H1 (cell line): Measurements from ENCODE around the gene CD244. TPM values are rescaled to one million over a fixed set of nuclear protein-coding genes. Genes with fewer than 3 reads are reported as not detected.
"Not testable (repeated sequence)": the region's sequence is repeated elsewhere in the genome, so short reads cannot be mapped to it uniquely, and the experiment has no call there.

Source experiments
- CTCF ChIA-PET: fragments of 300-600 bp; sonication (Branson Sonifier 250); formaldehyde crosslinking; loops from one replicate; lab custom pipeline; 2021; ENCODE audit not compliant: partially characterized antibody; lab: Charles Lee
- POLR2A ChIA-PET: fragments of 300-600 bp; sonication (Branson Sonifier 250); formaldehyde crosslinking; loops from one replicate; lab custom pipeline; 2021; ENCODE audit warnings: inconsistent platforms; ENCODE audit not compliant: partially characterized antibody; lab: Charles Lee
- DNase-seq, 2 experiments: peaks; one replicate each; pipeline versions ENCODE4 v3.0.0 to v3.0.0-alpha.2; 2010 to 2022; ENCODE audit warnings: low spot score in 2 of 2, low read depth in 1 of 2, mixed read lengths in 1 of 2
- FAIRE-seq: peaks from 2 replicates; lab custom pipeline; 2011; peaks lifted over from hg19 to GRCh38; lab: Jason Lieb, UNC
- H2AFZ ChIP-seq: 2 replicates; pipeline ENCODE4 v1.8.1; 2012; ENCODE audit warnings: low read length, inconsistent platforms
- H2AK5ac ChIP-seq: 2 replicates; pipeline ENCODE4 v1.6.1; 2013; ENCODE audit warnings: low read depth, low read length
- H2BK120ac ChIP-seq: replicated peaks from 2 replicates; pipeline ENCODE3; 2013; ENCODE audit warnings: low read depth, low read length, inconsistent platforms
- H2BK12ac ChIP-seq: 2 replicates; pipeline ENCODE4 v1.6.1; 2013; ENCODE audit warnings: low read depth, low read length
- H2BK15ac ChIP-seq: 2 replicates; pipeline ENCODE4 v1.6.1; 2013; ENCODE audit warnings: low read length
- H2BK20ac ChIP-seq: 2 replicates; pipeline ENCODE4 v1.6.1; 2013; ENCODE audit warnings: low read length
- H2BK5ac ChIP-seq: 2 replicates; pipeline ENCODE4 v1.6.1; 2013; ENCODE audit warnings: low read depth, low read length
- H3K14ac ChIP-seq: 2 replicates; pipeline ENCODE4 v1.6.1; 2013; ENCODE audit warnings: inconsistent platforms; ENCODE audit not compliant: insufficient read length
- H3K18ac ChIP-seq: 2 replicates; pipeline ENCODE4 v1.6.1; 2013; ENCODE audit warnings: low read length; ENCODE audit errors: extremely low read depth
- H3K23ac ChIP-seq: 2 replicates; pipeline ENCODE4 v1.6.1; 2013; ENCODE audit warnings: inconsistent platforms; ENCODE audit not compliant: insufficient read length
- H3K23me2 ChIP-seq: 2 replicates; pipeline ENCODE4 v1.6.1; 2013; ENCODE audit warnings: low read depth, low read length
- H3K27ac ChIP-seq: 2 replicates; pipeline ENCODE4 v1.6.1; 2011; ENCODE audit warnings: low read depth, low read length, inconsistent platforms
- H3K27me3 ChIP-seq, 4 experiments: replicated peaks in 1 of 4; 1 replicate in 1 of 4; 2 replicates in 3 of 4; pipeline versions ENCODE4 v1.6.1 to v1.8.1; 2011 to 2013; ENCODE audit warnings: low read length in 3 of 4, mild to moderate bottlenecking in 3 of 4, inconsistent platforms in 2 of 4, mixed read lengths in 2 of 4, moderate library complexity in 1 of 4; ENCODE audit not compliant: control insufficient read depth in 3 of 4, insufficient read depth in 3 of 4; ENCODE audit errors: extremely low read depth in 1 of 4
- H3K36me3 ChIP-seq, 4 experiments: 2 replicates each; pipeline versions ENCODE4 v1.6.1 to v1.8.1; 2011 to 2013; ENCODE audit warnings: mild to moderate bottlenecking in 4 of 4, low read length in 3 of 4, moderate library complexity in 2 of 4, control low read depth in 1 of 4, inconsistent platforms in 1 of 4; ENCODE audit not compliant: insufficient read depth in 4 of 4, control insufficient read depth in 2 of 4
- H3K4ac ChIP-seq: replicated peaks from 2 replicates; pipeline ENCODE3; 2013; ENCODE audit warnings: low read length, low read depth, mixed read lengths, inconsistent platforms; ENCODE audit not compliant: insufficient read length
- H3K4me1 ChIP-seq, 4 experiments: replicated peaks in 1 of 4; 1 replicate in 1 of 4; 2 replicates in 3 of 4; pipeline versions ENCODE4 v1.6.1 to v1.8.1; 2011 to 2013; ENCODE audit warnings: low read length in 3 of 4, inconsistent platforms in 2 of 4, mixed read lengths in 1 of 4; ENCODE audit not compliant: insufficient read depth in 4 of 4, control insufficient read depth in 3 of 4
- H3K4me2 ChIP-seq, 2 experiments: 2 replicates each; pipeline versions ENCODE4 v1.6.1 to v1.8.1; 2011 to 2013; ENCODE audit warnings: low read depth in 2 of 2, low read length in 2 of 2, control low read depth in 1 of 2, inconsistent platforms in 1 of 2, mild to moderate bottlenecking in 1 of 2; ENCODE audit not compliant: insufficient read depth in 1 of 2
- H3K4me3 ChIP-seq, 4 experiments: fragments of 200-600, 300-600 bp in 1 of 4; sonication (generic), shearing (Covaris generic), sonication (Bioruptor Twin) in 1 of 4; 2 replicates each; pipeline versions ENCODE4 v1.5.1 to v1.8.1; 2011 to 2016; ENCODE audit warnings: low read length in 4 of 4, low read depth in 3 of 4, control low read depth in 2 of 4, inconsistent platforms in 2 of 4, mild to moderate bottlenecking in 2 of 4, mixed read lengths in 1 of 4, moderate library complexity in 1 of 4; ENCODE audit not compliant: insufficient read depth in 2 of 4; ENCODE audit errors: extremely low read depth in 1 of 4
- H3K56ac ChIP-seq: replicated peaks from 2 replicates; pipeline ENCODE3; 2013; ENCODE audit warnings: low read depth, mild to moderate bottlenecking, mixed read lengths, low read length, inconsistent platforms; ENCODE audit not compliant: insufficient read length
- H3K79me1 ChIP-seq: 2 replicates; pipeline ENCODE4 v1.6.1; 2013; ENCODE audit warnings: low read depth, low read length, control low read depth
- H3K79me2 ChIP-seq, 2 experiments: 2 replicates each; pipeline versions ENCODE4 v1.6.1 to v1.8.1; 2012 to 2013; ENCODE audit warnings: low read length in 2 of 2, mild to moderate bottlenecking in 2 of 2, inconsistent platforms in 1 of 2; ENCODE audit not compliant: insufficient read depth in 2 of 2, control insufficient read depth in 1 of 2
- H3K9ac ChIP-seq, 4 experiments: replicated peaks in 1 of 4; 1 replicate in 1 of 4; 2 replicates in 3 of 4; pipeline versions ENCODE4 v1.6.1 to v1.8.1; 2011 to 2013; ENCODE audit warnings: low read depth in 3 of 4, low read length in 3 of 4, control low read depth in 2 of 4, mild to moderate bottlenecking in 2 of 4, moderate library complexity in 2 of 4, inconsistent platforms in 1 of 4; ENCODE audit errors: extremely low read depth in 1 of 4
- H3K9me3 ChIP-seq, 2 experiments: 2 replicates each; pipeline versions ENCODE4 v1.6.1 to v1.8.1; 2012 to 2013; ENCODE audit warnings: mild to moderate bottlenecking in 2 of 2, moderate library complexity in 2 of 2, control low read depth in 1 of 2, inconsistent platforms in 1 of 2, low read depth in 1 of 2, low read length in 1 of 2, mixed read lengths in 1 of 2; ENCODE audit not compliant: insufficient read depth in 2 of 2
- H4K20me1 ChIP-seq, 2 experiments: replicated peaks in 1 of 2; 2 replicates each; pipeline versions ENCODE3 to v1.8.1; 2011 to 2013; ENCODE audit warnings: inconsistent platforms in 2 of 2, low read length in 2 of 2, mild to moderate bottlenecking in 1 of 2; ENCODE audit not compliant: insufficient read depth in 2 of 2, control insufficient read depth in 1 of 2
- H4K5ac ChIP-seq: 2 replicates; pipeline ENCODE4 v1.6.1; 2013; ENCODE audit warnings: low read length, low read depth, mixed read lengths, inconsistent platforms; ENCODE audit not compliant: insufficient read length
- H4K8ac ChIP-seq: 2 replicates; pipeline ENCODE4 v1.8.0; 2013; ENCODE audit warnings: mild to moderate bottlenecking, moderate library complexity, low read length, inconsistent platforms; ENCODE audit not compliant: insufficient read depth; ENCODE audit errors: extremely low read depth
- H4K91ac ChIP-seq: replicated peaks from 2 replicates; pipeline ENCODE3; 2013; ENCODE audit warnings: low read length, mixed read lengths, inconsistent platforms; ENCODE audit not compliant: insufficient read length
- WGBS, 2 experiments: shearing (Covaris generic) in 1 of 2; methylation state at CpG; one replicate each; pipeline versions ENCODE4 v1.1.6 to v1.1.7; 2013 to 2015; ENCODE audit warnings: low lambda C conversion rate in 2 of 2, mixed read lengths in 2 of 2, inconsistent platforms in 1 of 2, low coverage in 1 of 2, missing lambda C conversion rate in 1 of 2; ENCODE audit not compliant: insufficient replicate concordance in 2 of 2, insufficient coverage in 1 of 2, insufficient read length in 1 of 2; ENCODE audit errors: extremely low coverage in 1 of 2, missing lambda C conversion rate in 1 of 2; 5-methylcytosine and 5-hydroxymethylcytosine counted together
- polyA plus RNA-seq, 7 experiments: library from polyadenylated mRNA; depleted of rRNA in 3 of 7; stranded (reverse) in 5 of 7; unstranded in 2 of 7; fragments of >200 nt in 5 of 7; fragments of 200-250 nt in 2 of 7; gene quantifications; 1 replicate in 5 of 7; 2 replicates in 1 of 7; 4 replicates in 1 of 7; pipeline versions ENCODE4 v1.2.1 to v1.2.3, GENCODE V29; 2011 to 2013; ENCODE audit warnings: missing spikeins in 2 of 7, mixed read lengths in 2 of 7
- total RNA-seq: library from RNA; stranded (reverse); fragmentation: NEBNext Ultra II Directional; extraction: Animal tissue kit (Norgen Biotek cat#: 25700); gene quantifications from 2 replicates; pipeline ENCODE4 v1.2.1, GENCODE V29; 2021

The CD244 gene
- total and polyA plus RNA-seq, 2 of the 8 experiments (the other 6 are each of a cell fraction or from before 2014, with no cell fraction given): not detected

GRCh38 chr1:160875591-160875990 is 12.9 kb upstream of the CD244 start:
- H3K4me2 ChIP-seq, H2AFZ ChIP-seq, H3K23ac ChIP-seq, POLR2A ChIA-PET, H3K23me2 ChIP-seq, H2AK5ac ChIP-seq, H3K56ac ChIP-seq, H4K20me1 ChIP-seq, H3K36me3 ChIP-seq, H4K5ac ChIP-seq, H3K9me3 ChIP-seq, H3K18ac ChIP-seq, H3K27me3 ChIP-seq, H2BK15ac ChIP-seq, FAIRE-seq, H3K27ac ChIP-seq, H2BK5ac ChIP-seq, H3K79me1 ChIP-seq, H3K79me2 ChIP-seq, H3K4me3 ChIP-seq, DNase-seq, H4K8ac ChIP-seq, H3K4ac ChIP-seq, H2BK120ac ChIP-seq, H3K9ac ChIP-seq, H3K4me1 ChIP-seq, H2BK20ac ChIP-seq, H3K14ac ChIP-seq, H4K91ac ChIP-seq, H2BK12ac ChIP-seq: not testable (repeated sequence)
- WGBS, 2 experiments: 63% methylated on average over 4 of the region's 4 CpGs; no CpG with 5 or more reads in 1 of the 2 experiments
- CTCF ChIA-PET: interaction anchor here (0.6 kb wide), 1 partner anchor 14 kb away, joined by 3 read pairs; no protein-coding TSS in a partner anchor
